ENCODE results near the gene MCF2L2.

Gene MCF2L2

DNA sequence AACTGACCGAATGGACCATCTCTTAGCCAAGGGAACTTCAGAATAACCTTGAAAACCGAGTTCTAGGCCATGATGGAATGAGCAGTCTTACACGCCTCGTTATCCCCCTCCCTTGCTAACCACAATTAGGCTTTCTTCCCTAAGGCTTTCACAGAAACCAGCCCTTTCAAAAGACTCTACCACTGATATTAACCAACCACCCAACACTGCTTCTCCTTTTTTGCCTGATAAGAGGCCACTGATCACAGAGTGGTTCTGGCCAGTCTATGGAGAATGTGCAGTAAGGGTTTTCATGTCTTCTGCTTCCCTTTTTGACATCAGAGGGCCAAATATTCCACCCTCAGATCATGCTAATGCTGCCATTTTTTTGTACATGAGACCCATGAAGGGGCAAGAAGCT, 59.3 kb downstream of the MCF2L2 start:
- DNase-seq (ENCODE audit: low spot score) = no peak

DNA sequence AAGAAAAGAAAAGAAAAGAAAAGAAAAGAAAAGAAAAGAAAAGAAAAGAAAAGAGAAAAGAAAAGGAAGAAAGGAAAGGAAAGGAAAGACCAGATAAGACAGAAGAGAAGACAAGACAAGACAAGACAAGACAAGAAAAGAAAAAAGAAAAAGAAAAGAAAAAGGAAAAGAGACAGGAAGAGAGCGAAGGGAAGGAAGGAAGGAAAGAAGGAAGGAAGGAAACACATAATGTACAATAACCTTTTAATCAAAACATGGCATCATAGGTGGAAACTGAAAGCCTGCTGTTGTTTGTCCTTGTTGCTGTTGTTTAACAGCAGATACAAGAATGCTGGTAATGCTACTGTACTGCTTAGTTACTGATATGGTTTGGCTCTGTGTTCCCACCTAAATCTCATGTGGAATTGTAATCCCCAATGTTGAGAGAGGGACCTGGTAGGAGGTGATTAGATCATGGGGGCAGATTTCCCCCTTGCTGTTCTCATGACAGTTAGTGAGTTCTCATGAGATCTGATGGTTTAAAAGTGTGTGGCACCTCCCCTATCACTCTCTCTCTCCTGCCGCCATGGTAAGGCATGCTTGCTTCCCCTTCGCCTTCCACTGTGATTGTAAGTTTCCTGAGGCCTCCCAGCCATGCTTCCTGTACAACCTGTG, 67.3 kb downstream of the MCF2L2 start:
- DNase-seq (ENCODE audit: low spot score) = no peak

- DNase-seq (ENCODE audit: low spot score) = no peak
Measured at GRCh38 chr3:183359036-183359435, 69.4 kb downstream of the MCF2L2 start.

GRCh38 chr3:183357564-183358079, 70.8 kb downstream of the MCF2L2 start:
- DNase-seq (ENCODE audit: low spot score) = no peak

GRCh38 chr3:183356920-183357319, 71.5 kb downstream of the MCF2L2 start:
- no peak for DNase-seq (ENCODE audit: low spot score)

DNA sequence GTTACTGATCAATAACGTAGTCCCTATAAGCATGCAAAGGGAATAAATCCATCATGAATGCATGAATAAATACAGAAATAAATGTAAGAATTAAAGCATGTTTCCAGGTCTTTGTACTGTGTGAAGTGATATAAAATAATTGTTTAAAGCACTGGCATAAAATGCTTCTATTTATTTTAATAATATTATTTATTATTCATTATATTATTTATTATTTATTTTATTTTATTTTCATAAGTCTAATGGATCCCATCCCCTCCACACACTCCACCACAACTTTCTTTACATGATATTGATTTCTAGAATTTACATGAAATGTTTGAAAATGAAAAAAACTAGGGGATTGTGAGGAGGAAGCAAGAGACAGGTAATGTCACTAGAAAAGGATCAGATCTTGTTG, 73.5 kb downstream of the MCF2L2 start:
- no peak for DNase-seq (ENCODE audit: low spot score)

GRCh38 chr3:183354325-183354831, 74.0 kb downstream of the MCF2L2 start:
- DNase-seq (ENCODE audit: low spot score) = no peak

DNA sequence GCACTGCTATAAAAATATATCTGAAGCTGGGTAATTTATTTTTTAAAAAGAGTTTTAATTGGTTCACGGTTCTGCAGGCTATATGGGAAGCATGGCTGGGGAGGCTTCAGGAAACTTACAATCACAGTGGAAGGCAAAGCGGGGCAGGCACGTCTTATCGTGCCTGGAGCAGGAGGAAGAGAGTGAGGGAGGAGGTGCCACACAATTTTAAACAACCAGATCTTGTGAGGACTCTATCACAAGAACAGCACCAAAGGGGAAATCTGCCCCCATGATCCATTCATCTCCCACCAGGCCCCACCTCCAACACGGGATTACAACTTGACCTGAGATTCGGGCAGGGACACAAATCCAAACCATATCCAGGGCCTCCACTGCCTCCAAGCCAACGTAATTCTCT, 75.0 kb downstream of the MCF2L2 start:
- DNase-seq (ENCODE audit: low spot score) = no peak

DNA sequence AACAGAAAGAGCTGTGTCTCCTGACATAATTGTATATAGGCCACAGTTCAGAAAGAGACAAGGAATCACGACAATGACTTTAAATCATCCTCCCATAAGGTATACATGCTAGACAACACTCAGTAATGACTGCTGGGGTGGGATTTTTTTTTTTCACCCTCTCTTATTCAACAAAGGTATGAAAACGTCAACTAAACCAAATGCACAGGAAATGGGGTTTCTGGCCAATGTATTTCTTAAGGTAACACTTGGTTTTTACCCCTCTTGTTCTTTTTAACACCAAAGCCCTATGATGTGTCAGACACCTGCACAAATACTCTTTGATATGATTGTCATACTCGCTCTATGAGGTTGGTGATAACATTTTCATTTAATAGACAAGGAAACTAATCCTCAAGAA, 78.3 kb downstream of the MCF2L2 start:
- no peak for DNase-seq (ENCODE audit: low spot score)

GRCh38 chr3:183349421-183350157, 78.8 kb downstream of the MCF2L2 start:
- DNase-seq (ENCODE audit: low spot score) = no peak

DNA sequence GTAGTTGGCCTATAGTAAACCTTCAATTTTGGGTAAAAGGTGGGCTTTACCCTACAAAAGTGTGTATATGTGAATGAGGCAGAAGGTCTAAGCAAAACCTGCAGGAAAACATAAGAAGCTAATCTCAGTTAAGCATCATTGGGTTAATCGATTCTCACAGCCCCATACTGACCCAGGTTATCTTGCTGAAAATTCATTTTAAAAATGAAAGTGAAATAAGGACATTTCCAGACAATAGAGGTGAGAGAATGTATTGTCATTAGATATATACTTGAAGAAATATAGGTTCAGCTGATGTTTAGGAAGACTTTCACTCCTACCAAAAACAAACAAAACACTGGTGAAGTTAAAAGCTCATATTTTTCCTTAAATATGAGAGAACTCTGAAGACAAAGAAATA, 85.6 kb downstream of the MCF2L2 start:
- DNase-seq (ENCODE audit: low spot score) = no peak

GRCh38 chr3:183341545-183342288, 86.7 kb downstream of the MCF2L2 start:
- no peak for DNase-seq (ENCODE audit: low spot score)

DNA sequence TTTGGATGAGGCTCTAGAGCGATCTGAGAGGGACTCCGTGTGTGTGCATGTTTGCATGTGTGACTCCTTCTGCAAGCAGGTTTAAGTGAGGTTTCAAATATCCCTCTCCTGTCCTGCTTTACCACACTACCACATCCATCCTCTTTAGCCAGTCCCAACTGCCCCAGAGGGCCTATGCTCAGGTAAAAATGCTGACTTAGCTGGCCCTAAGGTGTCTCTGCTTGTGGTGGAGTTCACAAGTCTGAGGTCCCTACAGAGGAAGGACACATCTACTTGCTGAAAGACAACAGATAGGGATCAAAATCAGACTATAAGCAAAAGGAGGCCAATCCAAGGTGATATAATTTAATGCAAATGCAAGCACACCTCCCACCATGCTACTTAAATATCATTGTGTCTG, 88.2 kb downstream of the MCF2L2 start:
- no peak for DNase-seq (ENCODE audit: low spot score)

DNA sequence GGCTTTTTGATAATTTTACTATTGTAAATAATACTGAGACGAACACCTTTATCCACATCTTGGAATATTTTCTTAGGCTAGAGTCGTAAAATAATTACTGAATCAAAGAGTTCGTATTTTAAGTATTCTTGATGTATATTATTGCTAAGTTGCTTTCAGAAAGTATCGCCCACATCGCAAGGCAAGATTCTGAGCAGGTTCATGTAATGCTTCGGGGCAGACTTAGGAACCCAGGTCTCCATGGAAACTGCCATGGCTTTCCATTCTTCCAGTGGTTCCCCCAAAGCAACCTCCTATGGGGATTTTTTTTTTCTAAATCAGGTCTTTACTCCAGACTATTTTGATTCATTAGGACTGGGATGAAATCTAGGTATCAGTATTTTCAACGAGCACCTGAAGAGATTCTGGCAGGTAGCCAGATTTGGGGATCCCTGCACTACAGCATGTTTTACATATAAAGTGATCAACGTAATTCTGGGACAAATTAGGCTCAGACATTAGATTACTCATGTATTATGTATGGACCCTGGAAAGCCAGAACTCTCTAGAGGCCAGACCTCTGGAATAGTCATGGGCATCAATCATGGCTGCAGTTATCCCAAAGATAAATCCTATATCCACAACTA, 88.8 kb downstream of the MCF2L2 start:
- no peak for DNase-seq (ENCODE audit: low spot score)

DNA sequence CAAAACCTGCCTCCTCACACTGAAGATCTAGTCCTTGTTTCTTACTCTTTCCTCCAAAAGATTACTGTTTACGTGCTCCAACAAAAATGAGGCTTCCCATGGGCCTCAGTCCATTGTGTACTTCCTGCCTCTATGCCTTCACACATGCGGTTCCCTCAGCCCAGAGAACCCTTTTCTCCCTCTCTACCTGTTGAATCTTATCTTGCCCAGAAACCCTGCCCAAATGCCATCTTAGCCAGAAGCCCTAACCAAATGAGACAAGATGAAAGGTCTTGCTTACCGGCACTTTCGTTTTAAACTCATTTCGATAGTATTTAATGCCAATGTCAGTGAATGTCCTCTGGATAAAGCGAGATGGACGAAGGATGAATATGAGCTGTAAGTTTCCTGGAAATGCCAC, 89.9 kb downstream of the MCF2L2 start:
- DNase-seq (ENCODE audit: low spot score) = no peak

DNA sequence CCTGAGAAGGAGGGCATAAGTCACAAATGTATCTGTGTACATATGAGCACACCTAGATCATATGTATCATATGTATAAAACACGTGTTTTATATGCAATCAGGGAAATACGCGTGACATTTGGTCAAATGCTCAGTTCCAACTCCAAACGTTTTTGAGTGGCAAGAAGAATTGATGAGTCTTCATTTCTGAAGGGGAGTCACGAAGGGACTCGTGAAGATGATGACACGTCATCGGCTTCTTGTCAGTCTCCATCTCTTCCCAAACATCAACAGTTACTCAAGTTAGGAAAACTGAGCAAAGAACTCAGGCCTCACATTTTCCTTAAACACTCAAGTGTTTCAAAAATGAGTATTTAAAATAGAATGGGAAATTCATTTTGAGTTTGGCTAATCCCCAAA, 95.9 kb downstream of the MCF2L2 start:
- no peak for DNase-seq (ENCODE audit: low spot score)

- DNase-seq (ENCODE audit: low spot score) = no peak
Measured at GRCh38 chr3:183331498-183331897, 96.9 kb downstream of the MCF2L2 start.

DNA sequence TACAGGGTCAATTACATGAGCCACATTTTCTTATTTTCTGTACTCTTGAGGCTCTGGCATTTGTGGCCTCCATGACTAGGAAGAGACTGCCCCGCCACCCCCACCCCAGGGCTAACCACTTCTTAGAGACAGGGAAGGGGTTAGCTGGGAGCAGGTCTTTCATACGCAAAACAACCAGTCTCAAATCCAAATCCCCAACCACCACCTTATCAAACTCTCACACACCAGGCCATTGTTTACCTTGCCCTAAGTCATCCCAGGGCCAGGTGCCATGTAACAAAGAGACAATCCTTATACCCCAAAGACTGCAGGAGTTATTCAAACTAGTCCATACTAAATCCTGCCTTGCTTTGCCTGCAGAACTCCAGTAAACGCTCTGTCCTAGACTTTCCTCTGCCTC, 97.5 kb downstream of the MCF2L2 start:
- no peak for DNase-seq (ENCODE audit: low spot score)

- no peak for DNase-seq (ENCODE audit: low spot score)
Measured at GRCh38 chr3:183329543-183329942, 98.9 kb downstream of the MCF2L2 start.

- no peak for DNase-seq (ENCODE audit: low spot score)
Measured at GRCh38 chr3:183328823-183329222, 99.6 kb downstream of the MCF2L2 start.

DNA sequence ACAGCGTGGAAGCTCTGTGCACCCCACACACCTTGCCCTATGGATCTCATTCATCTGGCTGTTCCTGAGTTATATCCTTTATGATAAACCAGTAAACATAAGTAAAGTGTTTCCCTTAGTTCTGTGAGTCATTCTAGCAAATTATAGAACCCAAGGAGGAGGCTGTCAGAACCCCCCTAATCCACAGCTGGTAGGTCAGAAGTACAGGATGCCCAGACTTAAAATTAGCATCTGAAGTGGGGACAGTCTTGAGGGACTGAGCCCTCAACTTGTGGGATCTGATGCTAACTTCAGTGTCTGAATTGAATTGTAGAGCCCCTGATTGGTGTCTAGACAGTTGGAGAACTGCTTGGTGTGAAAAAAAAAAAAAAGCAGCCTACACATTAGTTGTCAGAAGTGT, 100.3 kb downstream of the MCF2L2 start:
- no peak for DNase-seq (ENCODE audit: low spot score)

- DNase-seq (ENCODE audit: low spot score) = no peak
Measured at GRCh38 chr3:183327343-183327742, 101.1 kb downstream of the MCF2L2 start.
